Measurements from ENCODE around the gene ACACB.

The ACACB gene

GRCh38 chr12:109221277-109221931 is 105.0 kb downstream of the ACACB start:
- DNase-seq (ENCODE audit: low spot score) = no peak

- no peak for DNase-seq (ENCODE audit: low spot score)
Measured at GRCh38 chr12:109222062-109222461, 105.7 kb downstream of the ACACB start.

DNA sequence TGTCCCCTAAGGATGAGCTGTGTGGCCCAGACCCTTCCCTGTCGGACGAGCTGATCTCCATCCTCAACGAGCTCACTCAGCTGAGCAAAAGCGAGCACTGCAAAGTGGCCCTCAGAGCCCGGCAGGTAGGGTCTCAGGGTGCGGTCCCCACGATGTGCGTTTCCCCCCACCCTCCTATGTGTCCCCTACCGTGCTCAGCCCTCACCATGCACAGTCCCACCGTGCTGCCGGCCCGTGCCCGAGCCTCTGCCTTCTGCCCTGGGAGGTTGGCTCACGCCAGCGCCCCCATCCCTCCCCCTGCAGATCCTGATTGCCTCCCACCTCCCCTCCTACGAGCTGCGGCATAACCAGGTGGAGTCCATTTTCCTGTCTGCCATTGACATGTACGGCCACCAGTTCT is 106.1 kb downstream of the ACACB start:
- no peak for DNase-seq (ENCODE audit: low spot score)

GRCh38 chr12:109223211-109223610 is 106.8 kb downstream of the ACACB start:
- no peak for DNase-seq (ENCODE audit: low spot score)

DNA sequence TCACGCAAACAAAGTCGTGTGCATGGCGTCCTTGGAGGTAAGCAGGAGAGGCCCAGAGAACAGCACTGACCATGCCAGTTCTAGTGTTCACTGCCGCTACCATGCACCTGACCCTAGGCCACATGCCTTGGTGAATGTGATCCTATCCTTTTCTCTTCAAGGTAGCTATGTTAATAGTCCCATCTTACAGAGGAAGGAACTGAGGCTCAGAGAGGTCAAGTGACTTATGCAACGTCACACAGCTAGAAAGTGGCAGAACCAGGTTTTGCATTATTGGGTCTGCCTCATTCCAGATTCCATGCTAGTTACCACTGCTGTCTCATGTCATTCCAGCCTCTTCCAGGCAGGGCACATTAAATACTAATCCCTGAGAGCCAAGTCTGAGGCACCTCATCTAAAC is 107.5 kb downstream of the ACACB start:
- no peak for DNase-seq (ENCODE audit: low spot score)

GRCh38 chr12:109228664-109229063 is 112.3 kb downstream of the ACACB start:
- no peak for DNase-seq (ENCODE audit: low spot score)

- DNase-seq (ENCODE audit: low spot score) = no peak
Measured at GRCh38 chr12:109230193-109230592, 113.8 kb downstream of the ACACB start.

DNA sequence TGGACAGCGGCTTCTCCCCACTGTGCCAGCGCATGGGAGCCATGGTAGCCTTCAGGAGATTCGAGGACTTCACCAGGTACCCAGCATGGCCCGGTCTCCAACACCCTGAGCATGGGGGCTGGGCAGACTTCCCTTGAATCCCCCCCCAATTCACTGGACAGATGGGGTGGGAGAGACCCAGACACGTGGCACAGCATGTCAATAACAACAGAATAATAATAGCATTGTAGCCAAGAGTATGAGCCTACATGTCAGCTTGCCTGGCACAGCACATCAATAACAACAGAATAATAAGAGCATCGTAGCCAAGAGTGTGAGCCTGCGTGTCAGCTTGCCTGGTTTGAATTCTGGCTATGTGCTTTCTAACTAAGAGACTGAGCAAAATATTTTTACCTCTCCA is 116.3 kb downstream of the ACACB start:
- DNase-seq (ENCODE audit: low spot score) = no peak

DNA sequence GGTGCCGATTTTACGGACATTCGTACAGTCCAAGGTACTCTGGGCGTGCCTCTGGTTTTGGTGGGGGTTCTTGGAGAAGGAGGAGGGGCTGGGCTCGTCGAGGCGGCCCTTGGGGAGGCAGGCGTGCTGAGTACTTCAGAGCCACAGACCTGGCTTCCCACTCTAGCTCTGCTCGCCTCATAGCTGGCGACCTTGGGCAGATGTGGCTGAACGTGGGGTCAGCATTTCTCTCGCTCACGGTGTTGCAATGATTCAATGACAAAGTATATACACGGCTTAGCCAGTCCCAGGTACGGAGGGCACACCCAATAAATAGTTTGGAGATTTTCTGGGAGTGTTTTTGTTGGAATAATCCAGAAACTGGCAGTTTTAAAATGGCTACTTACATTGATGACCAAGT is 117.6 kb downstream of the ACACB start:
- DNase-seq (ENCODE audit: low spot score) = no peak

- no peak for DNase-seq (ENCODE audit: low spot score)
Measured at GRCh38 chr12:109236257-109236656, 119.9 kb downstream of the ACACB start.

- DNase-seq (ENCODE audit: low spot score) = no peak
Measured at GRCh38 chr12:109239179-109239578, 122.8 kb downstream of the ACACB start.

GRCh38 chr12:109239691-109240090 is 123.3 kb downstream of the ACACB start:
- DNase-seq (ENCODE audit: low spot score) = no peak

- no peak for DNase-seq (ENCODE audit: low spot score)
Measured at GRCh38 chr12:109240365-109240764, 124.0 kb downstream of the ACACB start.

DNA sequence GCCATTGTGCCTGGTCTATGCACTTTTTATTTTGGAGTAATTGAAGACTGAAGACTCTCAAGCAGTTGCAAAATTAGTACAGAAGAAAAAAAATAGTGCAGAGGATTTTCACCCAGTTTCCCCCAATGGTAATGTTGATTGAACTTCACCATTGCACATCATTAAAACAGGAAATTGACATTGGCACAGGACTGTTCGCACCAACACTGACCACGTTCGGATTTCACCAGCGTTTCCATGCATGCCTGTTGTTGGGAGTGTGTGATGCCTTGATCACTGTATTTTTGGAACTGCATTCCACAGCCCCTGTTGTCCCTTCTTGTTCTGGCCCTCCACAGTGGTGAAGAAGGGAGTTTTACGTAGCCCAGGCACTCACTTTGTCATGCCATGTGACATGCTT is 125.5 kb downstream of the ACACB start:
- DNase-seq (ENCODE audit: low spot score) = no peak

DNA sequence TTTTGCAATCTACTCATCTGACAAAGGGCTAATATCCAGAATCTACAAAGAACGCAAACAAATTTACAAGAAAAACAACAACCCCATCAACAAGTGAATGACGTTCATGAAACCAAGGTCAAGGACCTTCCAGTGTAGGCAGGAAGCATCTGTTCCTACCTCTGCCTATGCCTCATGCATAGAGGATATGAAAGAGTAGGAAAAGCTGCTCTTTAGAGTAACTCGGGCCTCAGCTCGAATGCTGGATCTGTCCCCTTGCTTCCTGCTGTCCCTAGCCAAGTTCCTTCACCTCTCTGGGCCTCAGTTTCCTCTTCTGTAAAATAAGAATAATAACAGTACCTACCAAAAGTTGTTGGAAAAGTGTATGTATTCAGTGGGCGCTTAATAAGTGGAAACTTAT is 127.7 kb downstream of the ACACB start:
- DNase-seq (ENCODE audit: low spot score) = no peak

DNA sequence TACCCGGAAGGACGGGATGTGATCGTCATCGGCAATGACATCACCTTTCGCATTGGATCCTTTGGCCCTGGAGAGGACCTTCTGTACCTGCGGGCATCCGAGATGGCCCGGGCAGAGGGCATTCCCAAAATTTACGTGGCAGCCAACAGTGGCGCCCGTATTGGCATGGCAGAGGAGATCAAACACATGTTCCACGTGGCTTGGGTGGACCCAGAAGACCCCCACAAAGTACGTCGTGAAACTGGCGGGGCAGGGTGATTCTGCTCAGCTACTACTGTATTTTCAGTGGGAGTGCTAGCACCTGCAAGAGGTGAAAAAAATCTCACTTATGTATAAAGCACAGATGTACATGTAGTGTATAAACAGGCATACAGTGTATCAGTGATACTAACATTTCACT is 129.8 kb downstream of the ACACB start:
- DNase-seq (ENCODE audit: low spot score) = no peak

DNA sequence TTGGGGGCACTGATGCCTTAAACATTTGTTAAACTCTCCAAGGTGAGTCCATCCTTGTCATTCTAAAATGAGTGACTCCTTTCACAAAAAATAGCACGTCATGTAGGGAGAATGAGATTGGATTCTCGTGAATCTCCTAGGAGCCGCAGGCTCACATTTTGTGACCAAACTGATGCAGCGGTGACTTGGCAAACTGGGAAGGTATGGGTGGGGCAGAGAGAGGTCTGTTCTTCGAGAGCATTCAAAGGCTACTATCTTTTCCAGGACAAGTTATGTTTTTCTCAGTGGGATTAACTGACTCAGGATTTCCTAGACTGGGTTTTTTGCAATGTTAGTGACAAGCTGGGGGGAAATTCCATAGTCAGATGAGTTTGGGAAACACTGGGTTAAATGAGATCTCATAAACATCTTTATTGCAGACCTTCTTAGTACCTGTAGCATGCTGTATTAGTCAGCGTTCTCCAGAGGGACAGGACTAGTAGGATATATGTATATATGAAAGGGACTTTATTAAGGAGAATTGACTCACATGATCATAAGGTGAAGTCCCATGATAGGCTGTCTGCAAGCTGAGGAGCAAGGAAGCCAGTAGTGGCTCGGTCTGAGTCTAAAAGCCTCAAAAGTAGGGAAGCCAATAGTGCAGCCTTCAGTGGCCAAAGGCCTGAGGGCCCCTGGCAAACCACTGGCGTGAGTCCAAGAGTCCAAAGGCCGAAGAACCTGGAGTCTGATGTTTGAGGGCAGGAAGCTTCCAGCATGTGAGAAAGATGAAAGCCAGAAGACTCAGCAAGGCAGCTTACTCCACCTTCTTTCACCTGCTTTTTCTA is 131.7 kb downstream of the ACACB start:
- DNase-seq (ENCODE audit: low spot score) = no peak

DNA sequence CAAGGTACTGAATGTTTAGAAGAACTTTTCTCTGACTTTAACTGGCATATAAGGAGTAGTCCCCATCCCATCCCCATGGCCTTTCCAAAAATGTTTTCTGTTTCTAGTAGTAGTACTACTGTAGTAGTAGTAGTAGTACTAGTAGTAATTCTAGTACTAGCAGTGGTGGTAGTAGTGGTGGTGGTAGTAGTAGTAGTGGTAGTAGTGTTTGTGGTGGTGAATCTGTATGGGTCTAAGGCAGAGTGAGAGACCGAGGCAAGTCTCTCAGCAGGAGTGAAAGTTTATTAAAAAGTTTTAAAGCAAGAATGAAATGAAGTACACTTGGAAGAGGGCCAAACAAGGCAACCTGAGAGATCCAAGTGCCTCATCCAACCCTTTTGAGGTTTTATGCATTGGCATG is 134.1 kb downstream of the ACACB start:
- no peak for DNase-seq (ENCODE audit: low spot score)

GRCh38 chr12:109252799-109253198 is 136.4 kb downstream of the ACACB start:
- DNase-seq (ENCODE audit: low spot score) = no peak

DNA sequence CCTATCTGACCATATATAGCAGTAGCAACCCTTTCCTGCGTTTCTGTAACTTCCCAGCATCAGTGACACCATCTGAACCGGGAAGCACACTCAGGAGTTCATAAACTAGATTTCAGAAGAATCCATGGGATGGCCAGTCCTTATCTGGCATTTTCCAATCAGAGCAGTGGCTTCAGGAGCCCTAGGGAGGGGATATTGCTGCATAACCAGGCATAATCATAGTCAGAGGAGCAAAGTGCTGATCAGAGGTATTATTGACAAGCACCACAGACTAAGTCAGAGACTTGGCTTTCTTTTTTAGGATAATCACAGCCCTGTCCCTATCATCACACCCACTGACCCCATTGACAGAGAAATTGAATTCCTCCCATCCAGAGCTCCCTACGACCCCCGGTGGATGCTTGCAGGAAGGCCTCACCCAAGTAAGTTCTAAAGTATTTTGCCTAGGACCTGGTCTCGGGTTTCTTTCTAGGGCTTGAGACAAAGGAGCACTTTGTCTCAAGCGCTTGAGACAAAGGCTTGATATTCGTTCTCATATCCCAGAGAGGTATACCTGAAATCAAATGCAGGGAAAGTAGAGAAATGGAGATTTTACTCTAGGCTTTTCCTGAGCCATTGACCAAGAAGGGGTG is 137.6 kb downstream of the ACACB start:
- no peak for DNase-seq (ENCODE audit: low spot score)

- no peak for DNase-seq (ENCODE audit: low spot score)
Measured at GRCh38 chr12:109255377-109255776, 139.0 kb downstream of the ACACB start.

GRCh38 chr12:109256011-109256410 is 139.6 kb downstream of the ACACB start:
- DNase-seq (ENCODE audit: low spot score) = no peak

GRCh38 chr12:109258201-109258600 is 141.8 kb downstream of the ACACB start:
- DNase-seq (ENCODE audit: low spot score) = no peak
